AG09309 (cell line): Measurements from ENCODE around the gene NMBR.

ENCODE experiments used
- DNase-seq: peaks from one replicate; pipeline ENCODE4 v3.0.0-alpha.2; 2010; ENCODE audit warnings: low read depth
- H3K4me3 ChIP-seq: 2 replicates; pipeline ENCODE4 v1.5.1; 2011; ENCODE audit warnings: mild to moderate bottlenecking, low read depth, low read length, moderate library complexity; ENCODE audit not compliant: control insufficient read depth
- CTCF ChIP-seq: IDR thresholded peaks from 2 replicates; pipeline ENCODE4 v1.5.1; 2011; ENCODE audit warnings: mild to moderate bottlenecking, low read depth, low read length, inconsistent platforms; ENCODE audit not compliant: insufficient read depth, control insufficient read depth; ENCODE audit errors: missing control alignments

The NMBR gene

GRCh38 chr6:142132625-142133024, 14.3 kb downstream of the NMBR start, which contains the start of gene GJE1:
Gene GJE1, plus strand, starts transcription at chr6:142132925. Its CDS starts 234 bp downstream, at chr6:142133159.
- TF ChIP-seq CTCF = no peak
- H3K4me3 ChIP-seq = no peak within 1 kb of the TSS
- no peak for DNase-seq

GRCh38 chr6:142130814-142131213, 16.1 kb downstream of the NMBR start:
- no peak for TF ChIP-seq CTCF

GRCh38 chr6:142121342-142121741, 25.6 kb downstream of the NMBR start:
- no peak overlapping the region for H3K4me3 ChIP-seq
- DNase-seq = no peak
- no peak for TF ChIP-seq CTCF

More at GRCh38 chr6:142130814-142131213, 16.1 kb downstream of the NMBR start:
- no peak overlapping the region for H3K4me3 ChIP-seq
- no peak for DNase-seq

- DNase-seq = no peak
- no peak for TF ChIP-seq CTCF
- no peak overlapping the region for H3K4me3 ChIP-seq
Measured at GRCh38 chr6:142118925-142119324, 28.0 kb downstream of the NMBR start.

- TF ChIP-seq CTCF = no peak
- DNase-seq = no peak
- H3K4me3 ChIP-seq = no peak overlapping the region
Measured at GRCh38 chr6:142118328-142118727, 28.6 kb downstream of the NMBR start.

GRCh38 chr6:142117366-142117765, 29.6 kb downstream of the NMBR start:
- H3K4me3 ChIP-seq = no peak overlapping the region
- TF ChIP-seq CTCF = no peak
- no peak for DNase-seq
